Upper lobe of left lung (tissue), 6 donors: Measurements from ENCODE around the gene DNAJC25. TPM values are rescaled to one million over a fixed set of nuclear protein-coding genes. Genes with fewer than 3 reads are reported as not detected.

Experiments
- ATAC-seq, 2 donors: fragments of 200-7000 bp; cut with Tn5 transposase; one replicate each; pipeline ENCODE4 v1.9.1; 2022; ENCODE audit warnings: mild to moderate bottlenecking in 2 of 2, moderate library complexity in 2 of 2; ENCODE audit not compliant: low FRiP score in 2 of 2
- DNase-seq, 2 donors: peaks; one replicate each; pipeline ENCODE4 v3.0.0-alpha.2; 2019 to 2020
- H3K27ac ChIP-seq, 4 donors: fragments of 200-600 bp; sonication (generic); one replicate each; pipeline ENCODE4 v1.5.1; 2016 to 2019
- H3K27me3 ChIP-seq, 4 donors: fragments of 200-600 bp; sonication (generic); one replicate each; pipeline ENCODE4 v1.5.1; 2017 to 2019
- H3K36me3 ChIP-seq, 4 donors: fragments of 200-600 bp; sonication (generic); one replicate each; pipeline ENCODE4 v1.5.1; 2016 to 2019
- H3K4me1 ChIP-seq, 4 donors: fragments of 200-600 bp; sonication (generic); one replicate each; pipeline ENCODE4 v1.5.1; 2018 to 2019
- H3K4me3 ChIP-seq, 4 donors: fragments of 200-600 bp; sonication (generic); one replicate each; pipeline ENCODE4 v1.5.1; 2017 to 2019; ENCODE audit warnings: mild to moderate bottlenecking in 2 of 4, moderate library complexity in 1 of 4
- H3K9me3 ChIP-seq, 4 donors: fragments of 200-600 bp; sonication (generic); one replicate each; pipeline ENCODE4 v1.5.1; 2018 to 2019
- EP300 ChIP-seq, 4 donors: sonication (generic); formaldehyde crosslinking; IDR thresholded peaks; one replicate each; pipeline ENCODE4 v1.5.1; 2017; ENCODE audit warnings: antibody characterized with exemption in 4 of 4, control low read depth in 2 of 4
- POLR2A ChIP-seq, 4 donors: fragments of 450-650 bp; IDR thresholded peaks; one replicate each; pipeline ENCODE4 v1.5.1; 2016 to 2017; ENCODE audit warnings: antibody characterized with exemption in 4 of 4, mild to moderate bottlenecking in 2 of 4
- POLR2AphosphoS5 ChIP-seq, 2 donors: sonication (generic); formaldehyde crosslinking; IDR thresholded peaks; one replicate each; pipeline ENCODE4 v1.5.1; 2017; ENCODE audit warnings: antibody characterized with exemption in 2 of 2
- WGBS, 2 donors: methylation state at CpG; one replicate each; pipeline ENCODE4 v1.1.5; 2017 to 2018; 5-methylcytosine and 5-hydroxymethylcytosine counted together
- total RNA-seq, 6 donors: library from RNA; depleted of rRNA in 4 of 6; stranded (reverse); fragments of >200 nt in 4 of 6; gene quantifications; one replicate each; pipeline versions ENCODE4 v1.1.0 to v1.2.1, GENCODE V29; 2016 to 2021
- TF ChIP-seq, protein P1 (sequence below), 6 experiments: fragments of 450-650 bp in 4 of 6; fragments of 200-600 bp in 2 of 6; sonication (generic) in 2 of 6; IDR thresholded peaks; one replicate each; pipeline ENCODE4 v1.5.1; 2016 to 2019; ENCODE audit warnings: antibody characterized with exemption in 6 of 6
- donor health status: DM: no; HTN: no; CAD: no; lungs with moderate emphysema.
- donor health status: DM: no; HTN: yes; CAD: no; lungs with severe emphysema.

DNAJC25 gene
- total RNA-seq, 6 donors from 2014 or later: 4.5 to 12.2 (median 7.2) TPM

DNA sequence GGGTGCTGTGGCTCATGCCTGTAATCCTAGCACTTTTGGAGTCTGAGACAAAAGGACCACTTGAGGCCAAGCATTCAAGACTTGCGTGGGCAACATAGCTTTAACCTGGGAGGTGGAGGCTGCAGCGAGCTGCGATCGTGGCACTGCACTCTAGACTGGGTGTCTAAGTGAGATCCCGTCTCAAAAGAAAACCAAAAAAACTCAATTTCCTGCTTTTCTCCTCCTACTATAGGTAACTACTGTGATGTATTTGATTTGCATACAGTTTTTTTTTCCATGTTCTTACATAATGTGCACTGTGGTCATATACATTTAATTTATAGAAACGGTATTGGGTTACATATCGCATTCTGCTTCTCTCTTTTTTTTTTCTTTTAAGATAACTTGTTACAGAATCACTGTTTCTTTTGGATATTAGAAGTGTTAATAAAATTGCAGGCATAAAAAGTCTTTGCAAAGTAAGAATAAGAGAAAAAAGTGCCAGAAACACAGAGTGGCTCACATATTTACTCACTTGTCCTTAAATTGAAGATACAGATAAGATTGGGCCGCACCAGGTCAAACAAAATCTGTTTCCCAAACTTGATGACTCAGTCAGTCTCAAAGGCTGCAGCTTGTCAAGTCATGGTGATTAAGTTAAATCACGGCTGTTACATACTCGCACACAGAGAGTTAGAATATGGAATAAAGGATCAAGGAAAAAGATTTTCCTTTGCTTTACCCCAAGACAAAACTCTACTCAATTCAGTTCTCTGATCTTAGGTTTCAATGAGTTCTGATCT, 29.7 kb upstream of the DNAJC25 start:
- peaks cover 0 to 3% (median 0%) of the 10 kb centered on the region in 4 donors for H3K36me3 ChIP-seq
- no peak for ATAC-seq
- DNase-seq: no peak
- no peaks in the 10 kb centered on the region for H3K27me3 ChIP-seq
- H3K27ac ChIP-seq: no peak overlapping the region
- no peak for TF ChIP-seq POLR2AphosphoS5 (IDR thresholded peaks at IDR 0.05)
- TF ChIP-seq EP300 (IDR thresholded peaks at IDR 0.05): no peak
- TF ChIP-seq POLR2A (IDR thresholded peaks at IDR 0.05): no peak
- peaks cover 5 to 11% (median 6%) of the 10 kb centered on the region in 4 donors for H3K4me1 ChIP-seq
- H3K9me3 ChIP-seq: no peaks in the 10 kb centered on the region
- 73 to 77% methylated on average over 10 of the region's 10 CpGs for WGBS, 2 donors
- no peak overlapping the region for H3K4me3 ChIP-seq

DNA sequence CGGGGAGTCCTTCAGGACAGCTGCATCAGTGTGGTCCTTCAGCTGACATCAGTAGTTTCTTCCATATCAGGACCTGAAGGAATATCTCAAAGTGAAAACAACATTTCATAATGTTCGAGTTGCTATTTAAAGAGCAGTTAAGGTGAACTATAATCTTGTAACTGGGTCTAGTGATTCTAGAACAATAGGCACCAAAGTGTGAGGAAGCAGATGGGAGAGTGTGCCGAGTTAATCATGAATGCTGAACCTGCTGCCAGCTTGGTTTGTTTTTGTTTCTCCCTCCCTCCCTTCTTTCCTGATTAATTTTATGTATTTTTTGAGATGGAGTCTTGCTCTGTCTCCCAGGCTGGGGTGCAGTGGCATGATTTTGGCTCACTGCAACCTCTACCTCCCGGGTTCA, 28.1 kb upstream of the DNAJC25 start:
- ATAC-seq: no peak
- WGBS, 2 donors: 72 to 80% methylated on average over 4 of the region's 4 CpGs
- Histone ChIP-seq H3K4me1 (peaks cover 3 to 11% (median 6%) of the 10 kb centered on the region in 4 donors), H3K9me3 (no peaks in the 10 kb centered on the region), H3K27ac (no peak overlapping the region), H3K4me3 (no peak overlapping the region), H3K36me3 (no peaks in the 10 kb centered on the region), H3K27me3 (no peaks in the 10 kb centered on the region)
- no peak for TF ChIP-seq POLR2A (IDR thresholded peaks at IDR 0.05)
- TF ChIP-seq POLR2AphosphoS5 (IDR thresholded peaks at IDR 0.05): no peak
- no peak for TF ChIP-seq EP300 (IDR thresholded peaks at IDR 0.05)
- TF ChIP-seq, protein P1, sequence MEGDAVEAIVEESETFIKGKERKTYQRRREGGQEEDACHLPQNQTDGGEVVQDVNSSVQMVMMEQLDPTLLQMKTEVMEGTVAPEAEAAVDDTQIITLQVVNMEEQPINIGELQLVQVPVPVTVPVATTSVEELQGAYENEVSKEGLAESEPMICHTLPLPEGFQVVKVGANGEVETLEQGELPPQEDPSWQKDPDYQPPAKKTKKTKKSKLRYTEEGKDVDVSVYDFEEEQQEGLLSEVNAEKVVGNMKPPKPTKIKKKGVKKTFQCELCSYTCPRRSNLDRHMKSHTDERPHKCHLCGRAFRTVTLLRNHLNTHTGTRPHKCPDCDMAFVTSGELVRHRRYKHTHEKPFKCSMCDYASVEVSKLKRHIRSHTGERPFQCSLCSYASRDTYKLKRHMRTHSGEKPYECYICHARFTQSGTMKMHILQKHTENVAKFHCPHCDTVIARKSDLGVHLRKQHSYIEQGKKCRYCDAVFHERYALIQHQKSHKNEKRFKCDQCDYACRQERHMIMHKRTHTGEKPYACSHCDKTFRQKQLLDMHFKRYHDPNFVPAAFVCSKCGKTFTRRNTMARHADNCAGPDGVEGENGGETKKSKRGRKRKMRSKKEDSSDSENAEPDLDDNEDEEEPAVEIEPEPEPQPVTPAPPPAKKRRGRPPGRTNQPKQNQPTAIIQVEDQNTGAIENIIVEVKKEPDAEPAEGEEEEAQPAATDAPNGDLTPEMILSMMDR (IDR thresholded peaks at IDR 0.05): no peak
- DNase-seq: no peak

DNA sequence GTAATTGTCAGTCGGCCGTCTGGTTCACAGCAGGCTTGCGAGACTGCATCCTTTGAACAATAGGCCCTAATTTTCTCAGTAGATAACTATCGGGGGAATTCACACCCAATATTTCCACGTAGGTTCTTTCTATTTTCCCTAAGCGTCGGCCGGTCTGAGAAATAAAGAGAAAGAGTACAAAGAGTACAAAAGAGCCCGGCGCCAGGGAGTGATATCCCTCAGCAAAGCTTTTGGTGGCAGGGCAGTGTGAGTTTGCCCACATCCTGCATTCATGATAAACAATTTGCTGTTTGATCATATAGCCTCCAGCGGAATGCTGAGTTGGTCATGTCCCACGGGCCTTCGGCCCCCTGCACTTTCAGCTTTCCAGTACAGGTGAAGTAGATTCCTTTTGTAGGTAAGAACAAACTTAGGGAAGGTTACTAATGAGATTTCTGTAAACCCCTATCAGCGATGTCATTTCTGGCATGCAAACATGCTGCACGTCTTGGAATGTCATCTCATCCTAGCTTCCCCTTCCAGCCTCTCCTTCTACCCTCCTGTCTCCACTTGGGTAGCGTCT, 27.0 kb upstream of the DNAJC25 start:
- no peak for TF ChIP-seq POLR2AphosphoS5 (IDR thresholded peaks at IDR 0.05)
- no peak for TF ChIP-seq EP300 (IDR thresholded peaks at IDR 0.05)
- TF ChIP-seq POLR2A (IDR thresholded peaks at IDR 0.05): no peak
- TF ChIP-seq, protein P1 (IDR thresholded peaks at IDR 0.05): no peak
- no peak overlapping the region for H3K27ac ChIP-seq
- 85 to 87% methylated on average over 14 to 16 of the region's 16 CpGs for WGBS, 2 donors

DNA sequence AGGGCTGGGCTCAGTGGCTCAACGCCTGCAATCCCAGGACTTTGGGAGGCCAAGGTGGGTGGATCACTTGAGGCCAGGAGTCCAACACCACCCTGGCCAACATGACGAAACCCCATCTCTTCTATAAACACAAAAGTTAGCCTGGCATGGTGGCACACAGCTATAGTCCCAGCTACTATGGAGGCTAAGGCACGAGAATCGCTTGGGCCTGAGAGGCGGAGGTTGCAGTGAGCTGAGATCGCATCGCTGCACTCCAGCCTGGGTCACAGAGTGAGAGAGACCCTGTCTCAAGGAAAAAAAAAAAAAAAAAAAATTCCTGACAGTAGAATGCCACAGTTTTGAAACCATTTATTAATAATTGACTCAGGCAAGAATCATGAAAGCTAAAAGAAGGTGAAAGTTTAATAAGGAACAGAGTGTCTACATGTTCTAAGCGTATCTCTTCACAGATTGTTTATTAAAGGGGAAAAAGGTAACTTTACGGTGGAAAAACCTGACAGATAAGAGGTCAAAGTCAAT, 26.0 kb upstream of the DNAJC25 start:
- Histone ChIP-seq H3K4me3 (no peak overlapping the region), H3K4me1 (peaks cover 0 to 2% (median under 1%) of the 10 kb centered on the region in 4 donors), H3K36me3 (no peaks in the 10 kb centered on the region), H3K27ac (no peak overlapping the region), H3K9me3 (no peaks in the 10 kb centered on the region), H3K27me3 (no peaks in the 10 kb centered on the region)
- 85 to 88% methylated on average over 9 of the region's 9 CpGs for WGBS, 2 donors
- ATAC-seq (no peak), DNase-seq (no peak)
- TF ChIP-seq EP300 (IDR thresholded peaks at IDR 0.05): no peak
- no peak for TF ChIP-seq POLR2A (IDR thresholded peaks at IDR 0.05)
- TF ChIP-seq, protein P1 (IDR thresholded peaks at IDR 0.05): no peak
- no peak for TF ChIP-seq POLR2AphosphoS5 (IDR thresholded peaks at IDR 0.05)

More for the DNA sequence above, 27.0 kb upstream of the DNAJC25 start:
- Histone ChIP-seq H3K4me1 (peaks cover 3 to 7% (median 6%) of the 10 kb centered on the region in 4 donors), H3K27me3 (no peaks in the 10 kb centered on the region), H3K4me3 (no peak overlapping the region), H3K9me3 (no peaks in the 10 kb centered on the region), H3K36me3 (no peaks in the 10 kb centered on the region)
- DNase-seq: no peak
- ATAC-seq: no peak

DNA sequence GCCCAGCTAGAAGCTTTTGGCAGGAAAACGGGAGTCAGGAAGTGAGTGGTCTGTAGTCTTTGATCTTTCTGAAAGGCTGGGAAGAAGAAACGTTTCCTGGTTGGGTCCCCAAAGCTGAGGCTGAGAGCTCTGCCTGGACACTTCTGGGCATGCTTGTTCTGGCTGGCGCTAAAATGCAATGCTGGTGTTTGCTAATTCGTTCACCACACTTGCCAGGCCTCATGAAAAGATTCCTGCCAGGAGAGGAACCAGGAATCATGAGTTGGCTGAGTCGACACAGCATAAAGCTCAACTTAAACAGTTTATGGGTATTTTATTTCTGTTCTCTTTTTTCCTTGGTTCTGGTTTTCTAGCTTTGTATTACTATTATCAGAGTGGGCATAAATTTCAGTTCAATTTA, 21.0 kb upstream of the DNAJC25 start:
- ATAC-seq (no peak), DNase-seq (no peak)
- Histone ChIP-seq H3K36me3 (no peaks in the 10 kb centered on the region), H3K4me1 (no peaks in the 10 kb centered on the region), H3K9me3 (no peaks in the 10 kb centered on the region), H3K27me3 (no peaks in the 10 kb centered on the region), H3K4me3 (no peak overlapping the region), H3K27ac (no peak overlapping the region)
- WGBS, 2 donors: 44 to 49% methylated on average over 5 of the region's 5 CpGs
- TF ChIP-seq POLR2A (IDR thresholded peaks at IDR 0.05) (no peak), POLR2AphosphoS5 (IDR thresholded peaks at IDR 0.05) (no peak), EP300 (IDR thresholded peaks at IDR 0.05) (no peak)
- TF ChIP-seq, protein P1 (IDR thresholded peaks at IDR 0.05): no peak
